ENCODE results near the gene PRKCH.

Gene PRKCH

DNA sequence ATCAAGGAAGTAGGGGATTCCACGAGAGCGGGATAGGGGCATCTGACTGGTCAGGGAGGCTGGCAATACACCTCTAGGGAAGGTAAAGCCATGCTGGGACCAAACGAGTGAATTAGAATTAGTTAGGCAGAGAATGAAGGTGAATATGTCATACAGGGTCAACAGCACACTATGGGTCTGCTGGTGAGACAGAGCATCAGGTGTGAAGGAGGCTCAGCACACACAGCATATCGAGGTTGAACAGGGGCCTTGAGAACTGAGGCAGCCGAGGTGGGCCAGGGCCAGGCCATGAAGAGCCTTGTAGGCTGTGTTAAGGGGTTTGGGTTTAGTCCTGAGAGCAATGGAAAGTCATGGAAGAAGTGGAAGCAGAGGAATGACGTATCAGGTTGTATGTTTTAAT lies 137.8 kb downstream of the PRKCH start (continued):
- TF ChIP-seq POU6F1 (CRISPR knock-in tag; IDR thresholded peaks at IDR 0.05; ENCODE audit: borderline replicate concordance, low read depth), result no peak
- no peak for TF ChIP-seq CSDC2 (CRISPR knock-in tag; IDR thresholded peaks at IDR 0.05)
- TF ChIP-seq, protein P1, sequence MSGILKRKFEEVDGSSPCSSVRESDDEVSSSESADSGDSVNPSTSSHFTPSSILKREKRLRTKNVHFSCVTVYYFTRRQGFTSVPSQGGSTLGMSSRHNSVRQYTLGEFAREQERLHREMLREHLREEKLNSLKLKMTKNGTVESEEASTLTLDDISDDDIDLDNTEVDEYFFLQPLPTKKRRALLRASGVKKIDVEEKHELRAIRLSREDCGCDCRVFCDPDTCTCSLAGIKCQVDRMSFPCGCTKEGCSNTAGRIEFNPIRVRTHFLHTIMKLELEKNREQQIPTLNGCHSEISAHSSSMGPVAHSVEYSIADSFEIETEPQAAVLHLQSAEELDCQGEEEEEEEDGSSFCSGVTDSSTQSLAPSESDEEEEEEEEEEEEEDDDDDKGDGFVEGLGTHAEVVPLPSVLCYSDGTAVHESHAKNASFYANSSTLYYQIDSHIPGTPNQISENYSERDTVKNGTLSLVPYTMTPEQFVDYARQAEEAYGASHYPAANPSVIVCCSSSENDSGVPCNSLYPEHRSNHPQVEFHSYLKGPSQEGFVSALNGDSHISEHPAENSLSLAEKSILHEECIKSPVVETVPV (CRISPR knock-in tag; IDR thresholded peaks at IDR 0.05), result no peak

GRCh38 chr14:61460063-61460462 lies 138.7 kb downstream of the PRKCH start:
- ATAC-seq, result no peak
- TF ChIP-seq ISL1 (CRISPR knock-in tag; IDR thresholded peaks at IDR 0.05) (no peak), ARNTL (CRISPR knock-in tag; IDR thresholded peaks at IDR 0.05; ENCODE audit: borderline replicate concordance, low read depth) (no peak), TSHZ2 (CRISPR knock-in tag; IDR thresholded peaks at IDR 0.05) (no peak), PPARA (CRISPR knock-in tag; IDR thresholded peaks at IDR 0.05; ENCODE audit: borderline replicate concordance) (no peak), ZC3H10 (CRISPR knock-in tag; IDR thresholded peaks at IDR 0.05) (no peak), OSR1 (CRISPR knock-in tag; IDR thresholded peaks at IDR 0.05) (no peak), RARB (CRISPR knock-in tag; IDR thresholded peaks at IDR 0.05) (no peak), POU6F1 (CRISPR knock-in tag; IDR thresholded peaks at IDR 0.05; ENCODE audit: borderline replicate concordance, low read depth) (no peak), CSDC2 (CRISPR knock-in tag; IDR thresholded peaks at IDR 0.05) (no peak), BACH2 (CRISPR knock-in tag; IDR thresholded peaks at IDR 0.05; ENCODE audit: borderline replicate concordance) (no peak), ZNF8 (CRISPR knock-in tag; IDR thresholded peaks at IDR 0.05) (no peak), ZFP3 (CRISPR knock-in tag; IDR thresholded peaks at IDR 0.05) (no peak), TOX (CRISPR knock-in tag; IDR thresholded peaks at IDR 0.05; ENCODE audit: borderline replicate concordance) (no peak), GLIS3 (CRISPR knock-in tag; IDR thresholded peaks at IDR 0.05) (no peak), SNAI2 (CRISPR knock-in tag; IDR thresholded peaks at IDR 0.05) (no peak), ESRRG (CRISPR knock-in tag; IDR thresholded peaks at IDR 0.05) (no peak)
- TF ChIP-seq, protein P2, sequence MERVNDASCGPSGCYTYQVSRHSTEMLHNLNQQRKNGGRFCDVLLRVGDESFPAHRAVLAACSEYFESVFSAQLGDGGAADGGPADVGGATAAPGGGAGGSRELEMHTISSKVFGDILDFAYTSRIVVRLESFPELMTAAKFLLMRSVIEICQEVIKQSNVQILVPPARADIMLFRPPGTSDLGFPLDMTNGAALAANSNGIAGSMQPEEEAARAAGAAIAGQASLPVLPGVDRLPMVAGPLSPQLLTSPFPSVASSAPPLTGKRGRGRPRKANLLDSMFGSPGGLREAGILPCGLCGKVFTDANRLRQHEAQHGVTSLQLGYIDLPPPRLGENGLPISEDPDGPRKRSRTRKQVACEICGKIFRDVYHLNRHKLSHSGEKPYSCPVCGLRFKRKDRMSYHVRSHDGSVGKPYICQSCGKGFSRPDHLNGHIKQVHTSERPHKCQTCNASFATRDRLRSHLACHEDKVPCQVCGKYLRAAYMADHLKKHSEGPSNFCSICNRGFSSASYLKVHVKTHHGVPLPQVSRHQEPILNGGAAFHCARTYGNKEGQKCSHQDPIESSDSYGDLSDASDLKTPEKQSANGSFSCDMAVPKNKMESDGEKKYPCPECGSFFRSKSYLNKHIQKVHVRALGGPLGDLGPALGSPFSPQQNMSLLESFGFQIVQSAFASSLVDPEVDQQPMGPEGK (CRISPR knock-in tag; IDR thresholded peaks at IDR 0.05; ENCODE audit: borderline replicate concordance), result no peak

DNA sequence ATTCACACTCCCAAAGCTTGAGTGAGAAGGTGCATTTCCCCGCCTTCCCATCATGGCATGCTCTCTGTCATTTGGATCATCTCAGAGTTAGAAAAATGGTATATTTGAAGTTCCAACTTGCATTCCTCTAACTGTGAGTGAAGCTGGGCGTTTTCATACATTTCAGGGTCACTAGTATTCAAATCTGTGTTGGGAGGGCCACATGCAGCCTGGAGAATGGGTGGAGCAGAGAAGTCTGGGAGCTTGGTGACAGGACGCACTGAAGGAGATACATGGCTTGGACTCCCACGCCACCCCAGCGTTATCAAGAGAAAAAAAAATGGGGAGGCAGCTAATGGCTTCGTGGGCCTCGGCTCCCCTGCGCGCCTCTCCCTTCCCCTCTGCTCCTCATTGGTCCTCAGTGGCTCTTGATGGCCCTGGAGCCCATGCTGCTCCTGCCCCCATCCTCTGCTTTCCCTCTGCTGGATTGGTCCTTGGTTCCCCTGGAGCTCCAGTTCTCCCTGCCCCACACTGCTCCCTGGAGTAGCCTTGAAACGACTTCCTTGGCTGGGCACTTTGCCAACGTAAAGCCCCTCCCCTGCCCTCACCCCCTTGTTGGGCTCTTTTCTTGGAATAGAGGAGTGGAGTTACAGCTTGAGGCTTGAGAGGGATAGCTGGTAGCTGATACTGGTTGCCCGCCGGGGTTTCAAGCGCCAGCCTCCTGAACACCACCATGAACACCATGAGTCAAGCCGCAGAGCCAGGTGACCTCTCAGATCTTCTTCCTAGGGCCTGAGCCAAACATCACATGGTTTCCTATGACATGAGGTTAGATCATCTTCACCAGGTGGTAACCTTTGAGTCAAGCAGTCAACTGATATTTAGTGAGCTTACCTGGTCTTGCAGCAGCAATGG lies 139.6 kb downstream of the PRKCH start:
- ATAC-seq, result no peak
- TF ChIP-seq TSHZ2 (CRISPR knock-in tag; IDR thresholded peaks at IDR 0.05), result no peak
- TF ChIP-seq, protein P1 (CRISPR knock-in tag; IDR thresholded peaks at IDR 0.05), result no peak
- no peak for TF ChIP-seq ESRRG (CRISPR knock-in tag; IDR thresholded peaks at IDR 0.05)
- no peak for TF ChIP-seq OSR1 (CRISPR knock-in tag; IDR thresholded peaks at IDR 0.05)
- no peak for TF ChIP-seq ARNTL (CRISPR knock-in tag; IDR thresholded peaks at IDR 0.05; ENCODE audit: borderline replicate concordance, low read depth)
- no peak for TF ChIP-seq ZFP3 (CRISPR knock-in tag; IDR thresholded peaks at IDR 0.05)
- no peak for TF ChIP-seq ZNF70 (CRISPR knock-in tag; IDR thresholded peaks at IDR 0.05)
- TF ChIP-seq PPARA (CRISPR knock-in tag; IDR thresholded peaks at IDR 0.05; ENCODE audit: borderline replicate concordance), result no peak
- no peak for TF ChIP-seq BACH2 (CRISPR knock-in tag; IDR thresholded peaks at IDR 0.05; ENCODE audit: borderline replicate concordance)
- TF ChIP-seq ZFP30 (CRISPR knock-in tag; IDR thresholded peaks at IDR 0.05), result no peak
- no peak for TF ChIP-seq GLIS3 (CRISPR knock-in tag; IDR thresholded peaks at IDR 0.05)
- TF ChIP-seq SNAI2 (CRISPR knock-in tag; IDR thresholded peaks at IDR 0.05), result no peak
- TF ChIP-seq ZC3H10 (CRISPR knock-in tag; IDR thresholded peaks at IDR 0.05), result no peak

Data from SK-N-SH treated with all-trans-retinoic acid at 6 μM for 48 hours (cell line).